ENCODE measurements around the gene ACSM6.

ACSM6 gene, protein sequence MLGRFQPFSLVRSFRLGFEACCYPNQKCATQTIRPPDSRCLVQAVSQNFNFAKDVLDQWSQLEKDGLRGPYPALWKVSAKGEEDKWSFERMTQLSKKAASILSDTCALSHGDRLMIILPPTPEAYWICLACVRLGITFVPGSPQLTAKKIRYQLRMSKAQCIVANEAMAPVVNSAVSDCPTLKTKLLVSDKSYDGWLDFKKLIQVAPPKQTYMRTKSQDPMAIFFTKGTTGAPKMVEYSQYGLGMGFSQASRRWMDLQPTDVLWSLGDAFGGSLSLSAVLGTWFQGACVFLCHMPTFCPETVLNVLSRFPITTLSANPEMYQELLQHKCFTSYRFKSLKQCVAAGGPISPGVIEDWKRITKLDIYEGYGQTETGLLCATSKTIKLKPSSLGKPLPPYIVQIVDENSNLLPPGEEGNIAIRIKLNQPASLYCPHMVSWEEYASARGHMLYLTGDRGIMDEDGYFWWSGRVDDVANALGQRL
- long read RNA-seq, result 0 reads

DNA sequence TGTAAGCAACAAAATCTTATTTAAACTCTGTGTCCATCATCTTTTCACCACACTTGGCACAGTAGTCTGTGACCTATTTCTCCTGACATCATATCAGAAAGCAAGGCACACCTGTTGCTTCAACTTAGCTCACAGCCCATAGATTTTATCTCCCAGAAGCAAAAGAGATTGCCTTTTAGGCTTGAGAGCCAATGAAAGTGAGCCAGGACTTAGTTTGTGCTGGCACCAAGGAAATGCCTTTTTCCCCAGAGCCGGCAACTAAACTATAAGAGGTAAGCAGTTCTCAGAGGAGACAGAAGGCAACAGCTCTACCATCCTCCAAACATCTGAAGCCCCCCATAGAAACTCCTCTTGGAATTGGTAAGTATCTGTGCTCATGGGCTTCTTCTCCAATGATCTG lies at the start of gene ACSM6:
TSS of gene ACSM6 (plus strand) at position 295 of the 400 bp plus-strand sequence. CDS start 248 bp downstream, outside the sequence.
- H3K27ac ChIP-seq (replicated peaks), result no peak within 1 kb of the TSS
- peaks cover 2% of the 10 kb centered on the region for H3K27me3 ChIP-seq (ENCODE audit: insufficient read depth, poor library complexity, severe bottlenecking)
- no peak for DNase-seq (ENCODE audit: low read depth in 1 of 2, low spot score in 1 of 2)
- TF ChIP-seq, protein P1, sequence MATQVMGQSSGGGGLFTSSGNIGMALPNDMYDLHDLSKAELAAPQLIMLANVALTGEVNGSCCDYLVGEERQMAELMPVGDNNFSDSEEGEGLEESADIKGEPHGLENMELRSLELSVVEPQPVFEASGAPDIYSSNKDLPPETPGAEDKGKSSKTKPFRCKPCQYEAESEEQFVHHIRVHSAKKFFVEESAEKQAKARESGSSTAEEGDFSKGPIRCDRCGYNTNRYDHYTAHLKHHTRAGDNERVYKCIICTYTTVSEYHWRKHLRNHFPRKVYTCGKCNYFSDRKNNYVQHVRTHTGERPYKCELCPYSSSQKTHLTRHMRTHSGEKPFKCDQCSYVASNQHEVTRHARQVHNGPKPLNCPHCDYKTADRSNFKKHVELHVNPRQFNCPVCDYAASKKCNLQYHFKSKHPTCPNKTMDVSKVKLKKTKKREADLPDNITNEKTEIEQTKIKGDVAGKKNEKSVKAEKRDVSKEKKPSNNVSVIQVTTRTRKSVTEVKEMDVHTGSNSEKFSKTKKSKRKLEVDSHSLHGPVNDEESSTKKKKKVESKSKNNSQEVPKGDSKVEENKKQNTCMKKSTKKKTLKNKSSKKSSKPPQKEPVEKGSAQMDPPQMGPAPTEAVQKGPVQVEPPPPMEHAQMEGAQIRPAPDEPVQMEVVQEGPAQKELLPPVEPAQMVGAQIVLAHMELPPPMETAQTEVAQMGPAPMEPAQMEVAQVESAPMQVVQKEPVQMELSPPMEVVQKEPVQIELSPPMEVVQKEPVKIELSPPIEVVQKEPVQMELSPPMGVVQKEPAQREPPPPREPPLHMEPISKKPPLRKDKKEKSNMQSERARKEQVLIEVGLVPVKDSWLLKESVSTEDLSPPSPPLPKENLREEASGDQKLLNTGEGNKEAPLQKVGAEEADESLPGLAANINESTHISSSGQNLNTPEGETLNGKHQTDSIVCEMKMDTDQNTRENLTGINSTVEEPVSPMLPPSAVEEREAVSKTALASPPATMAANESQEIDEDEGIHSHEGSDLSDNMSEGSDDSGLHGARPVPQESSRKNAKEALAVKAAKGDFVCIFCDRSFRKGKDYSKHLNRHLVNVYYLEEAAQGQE (IDR thresholded peaks at IDR 0.05; ENCODE audit: insufficient replicate concordance, low read depth), result no peak
- TF ChIP-seq, protein P2, sequence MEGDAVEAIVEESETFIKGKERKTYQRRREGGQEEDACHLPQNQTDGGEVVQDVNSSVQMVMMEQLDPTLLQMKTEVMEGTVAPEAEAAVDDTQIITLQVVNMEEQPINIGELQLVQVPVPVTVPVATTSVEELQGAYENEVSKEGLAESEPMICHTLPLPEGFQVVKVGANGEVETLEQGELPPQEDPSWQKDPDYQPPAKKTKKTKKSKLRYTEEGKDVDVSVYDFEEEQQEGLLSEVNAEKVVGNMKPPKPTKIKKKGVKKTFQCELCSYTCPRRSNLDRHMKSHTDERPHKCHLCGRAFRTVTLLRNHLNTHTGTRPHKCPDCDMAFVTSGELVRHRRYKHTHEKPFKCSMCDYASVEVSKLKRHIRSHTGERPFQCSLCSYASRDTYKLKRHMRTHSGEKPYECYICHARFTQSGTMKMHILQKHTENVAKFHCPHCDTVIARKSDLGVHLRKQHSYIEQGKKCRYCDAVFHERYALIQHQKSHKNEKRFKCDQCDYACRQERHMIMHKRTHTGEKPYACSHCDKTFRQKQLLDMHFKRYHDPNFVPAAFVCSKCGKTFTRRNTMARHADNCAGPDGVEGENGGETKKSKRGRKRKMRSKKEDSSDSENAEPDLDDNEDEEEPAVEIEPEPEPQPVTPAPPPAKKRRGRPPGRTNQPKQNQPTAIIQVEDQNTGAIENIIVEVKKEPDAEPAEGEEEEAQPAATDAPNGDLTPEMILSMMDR (IDR thresholded peaks at IDR 0.05; ENCODE audit: insufficient read depth, low read length), result no peak
- TF ChIP-seq SPI1 (IDR thresholded peaks at IDR 0.05; ENCODE audit: borderline replicate concordance, low read depth) (no peak), POLR2AphosphoS5 (IDR thresholded peaks at IDR 0.05; ENCODE audit: low read depth) (no peak), GABPA (IDR thresholded peaks at IDR 0.05; ENCODE audit: low read depth) (no peak)
- H3K4me3 ChIP-seq (replicated peaks; ENCODE audit: insufficient read depth, low read length), result no peak within 1 kb of the TSS

DNA sequence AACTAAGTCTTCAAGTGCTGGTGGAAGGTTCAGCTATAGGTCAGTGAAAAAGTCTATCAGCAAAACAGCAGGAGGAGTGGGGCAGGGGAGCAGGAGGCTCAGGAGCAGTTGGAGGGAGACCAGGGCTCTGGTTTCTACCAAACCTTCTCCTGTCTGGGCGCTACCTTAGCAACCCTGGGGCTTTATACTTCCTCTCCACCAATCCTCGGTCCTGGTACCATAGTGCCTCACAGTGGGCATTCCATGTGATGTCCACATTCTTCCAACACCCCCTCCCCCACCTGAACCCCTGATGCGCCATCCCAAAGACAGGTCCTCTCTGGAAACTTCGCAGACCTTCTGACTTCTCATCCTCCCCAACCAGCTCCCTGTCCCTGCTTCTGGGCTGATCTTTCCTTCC lies 25.3 kb upstream of the ACSM6 start:
- H3K27me3 ChIP-seq (ENCODE audit: insufficient read depth, poor library complexity, severe bottlenecking), result no peaks in the 10 kb centered on the region
- H3K27ac ChIP-seq (replicated peaks), result no peak overlapping the region
- no peak overlapping the region for H3K4me3 ChIP-seq (replicated peaks; ENCODE audit: insufficient read depth, low read length)
- TF ChIP-seq, protein P1 (IDR thresholded peaks at IDR 0.05; ENCODE audit: insufficient replicate concordance, low read depth), result no peak
- no peak for TF ChIP-seq GABPA (IDR thresholded peaks at IDR 0.05; ENCODE audit: low read depth)
- TF ChIP-seq SPI1 (IDR thresholded peaks at IDR 0.05; ENCODE audit: borderline replicate concordance, low read depth), result no peak
- TF ChIP-seq POLR2AphosphoS5 (IDR thresholded peaks at IDR 0.05; ENCODE audit: low read depth), result no peak
- TF ChIP-seq, protein P2 (IDR thresholded peaks at IDR 0.05; ENCODE audit: insufficient read depth, low read length), result no peak
- no peak for DNase-seq (ENCODE audit: low read depth in 1 of 2, low spot score in 1 of 2)

DNA sequence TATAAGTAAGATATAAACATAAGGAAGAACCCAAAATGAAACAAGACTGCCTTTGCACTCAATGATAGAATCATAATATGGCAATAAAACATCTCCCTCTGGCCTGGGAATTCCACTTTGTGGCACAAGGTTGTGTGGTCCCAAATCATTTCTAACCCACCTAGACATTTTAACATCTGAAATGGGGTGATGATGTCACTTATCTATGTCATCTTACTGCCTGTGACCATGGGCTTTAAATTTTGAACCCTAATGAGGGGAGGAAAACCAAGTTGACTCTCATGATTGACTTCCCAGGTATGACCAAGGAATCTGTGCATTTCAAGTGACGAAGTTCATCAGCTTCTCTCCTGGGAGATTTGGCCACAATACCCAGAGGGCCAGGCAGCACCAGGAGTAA lies 24.5 kb upstream of the ACSM6 start:
- no peak overlapping the region for H3K27ac ChIP-seq (replicated peaks)
- H3K27me3 ChIP-seq (ENCODE audit: insufficient read depth, poor library complexity, severe bottlenecking), result no peaks in the 10 kb centered on the region
- no peak for DNase-seq (ENCODE audit: low read depth in 1 of 2, low spot score in 1 of 2)
- no peak overlapping the region for H3K4me3 ChIP-seq (replicated peaks; ENCODE audit: insufficient read depth, low read length)
- no peak for TF ChIP-seq POLR2AphosphoS5 (IDR thresholded peaks at IDR 0.05; ENCODE audit: low read depth)
- TF ChIP-seq, protein P1 (IDR thresholded peaks at IDR 0.05; ENCODE audit: insufficient replicate concordance, low read depth), result no peak
- TF ChIP-seq SPI1 (IDR thresholded peaks at IDR 0.05; ENCODE audit: borderline replicate concordance, low read depth), result no peak
- TF ChIP-seq GABPA (IDR thresholded peaks at IDR 0.05; ENCODE audit: low read depth), result no peak
- TF ChIP-seq, protein P2 (IDR thresholded peaks at IDR 0.05; ENCODE audit: insufficient read depth, low read length), result no peak

All from HL-60 (cell line).